H9 (cell line): Measurements from ENCODE around the gene TLR10. TPM values are rescaled to one million over a fixed set of nuclear protein-coding genes. Genes with fewer than 3 reads are reported as not detected.

Source experiments
- DNase-seq: peaks from one replicate; pipeline ENCODE4 v3.0.0-alpha.2; 2017
- H2AFZ ChIP-seq: one replicate; pipeline ENCODE4 v1.6.1; 2013; ENCODE audit warnings: mild to moderate bottlenecking, low read length, control low read depth, moderate library complexity
- H2AK5ac ChIP-seq: 2 replicates; pipeline ENCODE4 v1.6.1; 2013; ENCODE audit warnings: low read length, control low read depth, mixed read lengths; ENCODE audit not compliant: insufficient read length
- H2BK120ac ChIP-seq: one replicate; pipeline ENCODE4 v1.6.1; 2013; ENCODE audit warnings: low read depth, mild to moderate bottlenecking, low read length, control low read depth, inconsistent platforms; ENCODE audit not compliant: poor library complexity, severe bottlenecking
- H2BK12ac ChIP-seq: 2 replicates; pipeline ENCODE4 v1.6.1; 2013; ENCODE audit warnings: low read length, control low read depth, mixed read lengths, low read depth; ENCODE audit not compliant: insufficient read length
- H2BK15ac ChIP-seq: 2 replicates; pipeline ENCODE4 v1.6.1; 2013; ENCODE audit warnings: low read depth, low read length, control low read depth
- H2BK20ac ChIP-seq: one replicate; pipeline ENCODE4 v1.6.1; 2013; ENCODE audit warnings: low read depth, mild to moderate bottlenecking, low read length, control low read depth, inconsistent platforms; ENCODE audit not compliant: poor library complexity, severe bottlenecking
- H2BK5ac ChIP-seq: 2 replicates; pipeline ENCODE4 v1.6.1; 2013; ENCODE audit warnings: low read length, control low read depth, mixed read lengths; ENCODE audit not compliant: insufficient read length
- H3K14ac ChIP-seq: 2 replicates; pipeline ENCODE4 v1.6.1; 2013; ENCODE audit warnings: low read length, control low read depth; ENCODE audit not compliant: insufficient read depth
- H3K18ac ChIP-seq: 2 replicates; pipeline ENCODE4 v1.6.1; 2013; ENCODE audit warnings: low read depth, mild to moderate bottlenecking, mixed read lengths, low read length, control low read depth; ENCODE audit not compliant: insufficient read length
- H3K23ac ChIP-seq: 2 replicates; pipeline ENCODE4 v1.6.1; 2013; ENCODE audit warnings: low read length, control low read depth, mixed read lengths, low read depth; ENCODE audit not compliant: insufficient read length
- H3K23me2 ChIP-seq: 2 replicates; pipeline ENCODE4 v1.6.1; 2013; ENCODE audit warnings: low read depth, mild to moderate bottlenecking, mixed read lengths, low read length, control low read depth; ENCODE audit not compliant: insufficient read length, poor library complexity, severe bottlenecking
- H3K27ac ChIP-seq: 2 replicates; pipeline ENCODE4 v1.5.1; 2013; ENCODE audit warnings: low read length, control low read depth, mixed read lengths, low read depth; ENCODE audit not compliant: insufficient read length
- H3K27me3 ChIP-seq: 2 replicates; pipeline ENCODE4 v1.6.1; 2013; ENCODE audit warnings: low read length, control low read depth, inconsistent platforms; ENCODE audit not compliant: insufficient read depth
- H3K4ac ChIP-seq: 2 replicates; pipeline ENCODE4 v1.6.1; 2013; ENCODE audit warnings: low read depth, mild to moderate bottlenecking, control low read depth, inconsistent platforms, low read length, moderate library complexity
- H3K4me1 ChIP-seq: 2 replicates; pipeline ENCODE4 v1.6.1; 2013; ENCODE audit warnings: low read length, control low read depth, inconsistent platforms; ENCODE audit not compliant: insufficient read depth
- H3K4me2 ChIP-seq: 2 replicates; pipeline ENCODE4 v1.6.1; 2013; ENCODE audit warnings: low read length, control low read depth, mixed read lengths; ENCODE audit not compliant: insufficient read length, insufficient read depth
- H3K56ac ChIP-seq: 2 replicates; pipeline ENCODE4 v1.6.1; 2013; ENCODE audit warnings: low read depth, mild to moderate bottlenecking, mixed read lengths, low read length, control low read depth; ENCODE audit not compliant: insufficient read length
- H3K79me1 ChIP-seq: 2 replicates; pipeline ENCODE4 v1.6.1; 2013; ENCODE audit warnings: low read depth, mild to moderate bottlenecking, moderate library complexity, low read length, control low read depth, inconsistent platforms; ENCODE audit not compliant: insufficient read depth, poor library complexity, severe bottlenecking
- H3K79me2 ChIP-seq: 2 replicates; pipeline ENCODE4 v1.6.1; 2013; ENCODE audit warnings: low read length, control low read depth, inconsistent platforms; ENCODE audit not compliant: insufficient read depth
- H3K9ac ChIP-seq: 2 replicates; pipeline ENCODE4 v1.6.1; 2013; ENCODE audit warnings: low read length, control low read depth, mixed read lengths; ENCODE audit not compliant: insufficient read length; ENCODE audit errors: extremely low read depth
- H3K9me3 ChIP-seq: one replicate; pipeline ENCODE4 v1.6.1; 2013; ENCODE audit warnings: low read depth, low read length, inconsistent platforms; ENCODE audit not compliant: control insufficient read depth
- H3T11ph ChIP-seq: one replicate; pipeline ENCODE4 v1.6.1; 2013; ENCODE audit warnings: mild to moderate bottlenecking, low read length, control low read depth, inconsistent platforms
- H4K20me1 ChIP-seq: one replicate; pipeline ENCODE4 v1.6.1; 2013; ENCODE audit not compliant: control insufficient read depth, insufficient read length, insufficient read depth
- H4K5ac ChIP-seq: 2 replicates; pipeline ENCODE4 v1.6.1; 2013; ENCODE audit warnings: low read depth, mild to moderate bottlenecking, mixed read lengths, low read length, control low read depth; ENCODE audit not compliant: insufficient read length
- H4K8ac ChIP-seq: replicated peaks from 2 replicates; pipeline ENCODE4 v1.6.1; 2013; ENCODE audit warnings: low read length, control low read depth, mixed read lengths, low read depth; ENCODE audit not compliant: insufficient read length
- H4K91ac ChIP-seq: 2 replicates; pipeline ENCODE4 v1.6.1; 2013; ENCODE audit warnings: low read depth, mild to moderate bottlenecking, moderate library complexity, mixed read lengths, low read length, control low read depth; ENCODE audit not compliant: insufficient read length
- H3K27ac Mint-ChIP-seq, 3 experiments: 2 replicates in 2 of 3; 3 replicates in 1 of 3; pipeline ENCODE4 v1.8.0; 2020 to 2021; ENCODE audit warnings: mixed read lengths in 3 of 3, mild to moderate bottlenecking in 1 of 3, moderate library complexity in 1 of 3
- H3K27me3 Mint-ChIP-seq: 2 replicates; pipeline ENCODE4 v1.8.0; 2021; ENCODE audit warnings: low read depth, mild to moderate bottlenecking, moderate library complexity, mixed read lengths
- H3K36me3 Mint-ChIP-seq, 3 experiments: 2 replicates in 2 of 3; 3 replicates in 1 of 3; pipeline ENCODE4 v1.8.0; 2020 to 2021; ENCODE audit warnings: low read depth in 3 of 3, mixed read lengths in 3 of 3; ENCODE audit not compliant: insufficient read depth in 1 of 3
- H3K4me1 Mint-ChIP-seq, 2 experiments: 2 replicates each; pipeline ENCODE4 v1.8.0; 2020; ENCODE audit warnings: mixed read lengths in 2 of 2
- H3K4me3 Mint-ChIP-seq, 2 experiments: 2 replicates in 1 of 2; 3 replicates in 1 of 2; pipeline ENCODE4 v1.8.0; 2020 to 2021; ENCODE audit warnings: mild to moderate bottlenecking in 2 of 2, mixed read lengths in 2 of 2, moderate library complexity in 1 of 2
- H3K9me3 Mint-ChIP-seq, 2 experiments: 2 replicates in 1 of 2; 3 replicates in 1 of 2; pipeline ENCODE4 v1.8.0; 2020; ENCODE audit warnings: mild to moderate bottlenecking in 2 of 2, mixed read lengths in 2 of 2, moderate library complexity in 1 of 2
- WGBS: extraction: QIAGEN DNeasy Blood & Tissue Kit; methylation state at CpG from one replicate; pipeline ENCODE4 v1.1.7; 2013; ENCODE audit warnings: missing lambda C conversion rate, low lambda C conversion rate, mixed read lengths; ENCODE audit not compliant: insufficient read length; ENCODE audit errors: extremely low coverage; 5-methylcytosine and 5-hydroxymethylcytosine counted together
- total RNA-seq: library from RNA; stranded (reverse); gene quantifications from 2 replicates; pipeline ENCODE4 v1.2.1, GENCODE V29; 2021
- TF ChIP-seq, protein P1 (sequence below): fragments of 200-600 bp; sonication (generic); conservative IDR thresholded peaks from 3 replicates; pipeline ENCODE4 v1.8.0; 2021; ENCODE audit warnings: antibody characterized with exemption, mild to moderate bottlenecking

Gene TLR10
- total RNA-seq, 1 experiment from 2014 or later, result not detected

DNA sequence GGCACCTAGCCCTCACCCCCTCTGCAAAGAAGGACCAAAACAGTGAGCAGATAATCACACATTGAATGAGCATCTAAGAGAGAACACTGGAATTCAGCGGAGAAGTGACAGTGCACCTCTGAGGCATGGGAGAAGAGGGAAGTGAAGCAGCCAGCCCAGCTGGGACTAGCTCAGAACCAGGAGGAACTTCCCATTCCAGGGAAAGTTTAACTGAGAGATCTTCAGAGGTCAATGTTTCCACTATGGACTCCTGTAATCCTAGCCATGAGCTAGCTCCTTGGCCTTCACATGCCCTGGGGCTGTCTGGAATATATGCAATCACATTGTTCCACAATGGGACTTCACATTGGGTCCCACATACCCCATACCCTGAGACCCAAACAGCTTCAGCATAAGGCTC, 49.4 kb upstream of the TLR10 start:
- Histone ChIP-seq H4K91ac (no peak overlapping the region), H2AFZ (no peak overlapping the region), H3K14ac (no peak overlapping the region), H2BK15ac (no peak overlapping the region), H3K23ac (no peak overlapping the region), H3K23me2 (no peaks in the 10 kb centered on the region), H3T11ph (no peak overlapping the region), H2BK20ac (no peak overlapping the region), H3K9me3 (no peaks in the 10 kb centered on the region), H3K56ac (no peak overlapping the region), H3K4me1 (no peaks in the 10 kb centered on the region), H3K79me2 (no peaks in the 10 kb centered on the region), H2AK5ac (no peak overlapping the region), H2BK120ac (no peak overlapping the region), H3K9ac (no peak overlapping the region), H4K5ac (no peak overlapping the region), H2BK5ac (no peak overlapping the region), H3K18ac (no peak overlapping the region), H4K20me1 (no peaks in the 10 kb centered on the region), H3K27me3 (no peaks in the 10 kb centered on the region), H3K79me1 (no peaks in the 10 kb centered on the region), H3K4me2 (no peak overlapping the region), H4K8ac (no peak overlapping the region), H2BK12ac (no peak overlapping the region), H3K4ac (no peak overlapping the region), H3K27ac (no peak overlapping the region)
- no peaks in the 10 kb centered on the region for H3K4me1 Mint-ChIP-seq
- H3K9me3 Mint-ChIP-seq, result peaks cover 0 to 10% of the 10 kb centered on the region in 2 experiments; a peak in 3 of 5 replicates
- no peak overlapping the region for H3K27ac Mint-ChIP-seq
- H3K4me3 Mint-ChIP-seq, result no peak overlapping the region
- WGBS, result no CpG with 5 or more reads among the region's 1 CpG
- no peaks in the 10 kb centered on the region for H3K27me3 Mint-ChIP-seq
- TF ChIP-seq, protein P1, sequence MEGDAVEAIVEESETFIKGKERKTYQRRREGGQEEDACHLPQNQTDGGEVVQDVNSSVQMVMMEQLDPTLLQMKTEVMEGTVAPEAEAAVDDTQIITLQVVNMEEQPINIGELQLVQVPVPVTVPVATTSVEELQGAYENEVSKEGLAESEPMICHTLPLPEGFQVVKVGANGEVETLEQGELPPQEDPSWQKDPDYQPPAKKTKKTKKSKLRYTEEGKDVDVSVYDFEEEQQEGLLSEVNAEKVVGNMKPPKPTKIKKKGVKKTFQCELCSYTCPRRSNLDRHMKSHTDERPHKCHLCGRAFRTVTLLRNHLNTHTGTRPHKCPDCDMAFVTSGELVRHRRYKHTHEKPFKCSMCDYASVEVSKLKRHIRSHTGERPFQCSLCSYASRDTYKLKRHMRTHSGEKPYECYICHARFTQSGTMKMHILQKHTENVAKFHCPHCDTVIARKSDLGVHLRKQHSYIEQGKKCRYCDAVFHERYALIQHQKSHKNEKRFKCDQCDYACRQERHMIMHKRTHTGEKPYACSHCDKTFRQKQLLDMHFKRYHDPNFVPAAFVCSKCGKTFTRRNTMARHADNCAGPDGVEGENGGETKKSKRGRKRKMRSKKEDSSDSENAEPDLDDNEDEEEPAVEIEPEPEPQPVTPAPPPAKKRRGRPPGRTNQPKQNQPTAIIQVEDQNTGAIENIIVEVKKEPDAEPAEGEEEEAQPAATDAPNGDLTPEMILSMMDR, result no peak
- H3K36me3 Mint-ChIP-seq, result no peaks in the 10 kb centered on the region; a peak in 2 of 7 replicates
- no peak for DNase-seq
